ENCODE results near the gene INO80B.
"Not testable (repeated sequence)": the region's sequence is repeated elsewhere in the genome, so short reads cannot be mapped to it uniquely, and the experiment has no call there.

The INO80B gene

DNA sequence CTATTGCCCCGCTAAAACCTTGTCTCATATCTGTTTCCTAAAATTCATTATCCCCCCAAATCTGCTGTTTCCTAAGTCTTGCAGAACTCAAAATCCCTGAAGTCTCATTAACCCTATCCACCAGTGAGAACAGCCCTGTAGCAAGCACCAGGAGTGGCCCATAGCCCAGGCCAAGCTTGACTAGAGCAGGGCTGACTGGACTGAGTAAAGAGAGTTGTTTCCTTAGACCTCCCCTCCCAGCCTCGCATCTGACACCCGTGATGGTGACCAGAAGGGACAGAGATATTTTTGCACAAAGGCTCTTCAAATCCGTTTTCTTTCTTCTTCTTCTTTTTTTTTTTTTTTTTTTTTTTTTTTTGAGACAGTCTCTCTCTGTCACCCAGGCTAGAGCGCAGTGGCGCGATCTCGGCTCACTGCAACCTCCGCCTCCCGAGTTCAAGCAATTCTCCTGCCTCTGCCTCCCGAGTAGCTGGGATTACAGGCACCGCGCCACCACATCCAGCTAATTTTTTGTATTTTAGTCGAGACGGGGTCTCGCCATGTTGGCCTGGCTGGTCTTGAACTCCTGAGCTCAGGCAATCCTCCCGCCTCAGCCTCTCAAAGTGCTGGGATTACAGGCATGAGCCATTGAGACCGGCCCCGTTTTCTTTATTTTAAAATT lies 34.3 kb upstream of the INO80B start:
- DNase-seq, H3K9me3 Mint-ChIP-seq: not testable (repeated sequence)
- peaks cover 44% of the 10 kb centered on the region for H3K4me1 Mint-ChIP-seq
- H3K27ac Mint-ChIP-seq = peak overlapping the region; percentile 98
- peaks cover 34% of the 10 kb centered on the region for H3K27me3 Mint-ChIP-seq
- H3K36me3 Mint-ChIP-seq = peaks cover 15% of the 10 kb centered on the region
- CTCF ChIA-PET = interaction anchor here (0.7 to 1.9 kb wide), 5 partner anchors 19 to 167 kb away, joined by 3 to 6 read pairs (median 4); partner anchors contain the start of gene MOGS
- H3K4me3 Mint-ChIP-seq = peak overlapping the region; percentile 98

- peak within 1 kb of the TSS; percentile 98 for H3K27ac Mint-ChIP-seq
- H3K9me3 Mint-ChIP-seq = no peaks in the 10 kb centered on the region
- H3K4me1 Mint-ChIP-seq = peaks cover 38% of the 10 kb centered on the region
- H3K4me3 Mint-ChIP-seq = peak within 1 kb of the TSS; percentile 98
- H3K36me3 Mint-ChIP-seq = peaks cover 17% of the 10 kb centered on the region
- CTCF ChIA-PET = interaction anchor here (0.7 to 1.9 kb wide), 7 partner anchors 20 to 166 kb away, joined by 3 to 6 read pairs (median 4); partner anchors contain the start of genes INO80B and MOGS
- peaks cover 26% of the 10 kb centered on the region for H3K27me3 Mint-ChIP-seq
- peak; percentile 96 for DNase-seq
These were observed 33.5 kb upstream of the INO80B start, which contains the start of the genes C2orf81 and WDR54 for GRCh38 chr2:74421221-74421870. Gene C2orf81, minus strand, starts transcription at chr2:74421619. Its CDS starts 59 bp downstream, at chr2:74421560. Gene WDR54, plus strand, starts transcription at chr2:74421730. Its CDS starts 424 bp downstream, at chr2:74422154.

DNA sequence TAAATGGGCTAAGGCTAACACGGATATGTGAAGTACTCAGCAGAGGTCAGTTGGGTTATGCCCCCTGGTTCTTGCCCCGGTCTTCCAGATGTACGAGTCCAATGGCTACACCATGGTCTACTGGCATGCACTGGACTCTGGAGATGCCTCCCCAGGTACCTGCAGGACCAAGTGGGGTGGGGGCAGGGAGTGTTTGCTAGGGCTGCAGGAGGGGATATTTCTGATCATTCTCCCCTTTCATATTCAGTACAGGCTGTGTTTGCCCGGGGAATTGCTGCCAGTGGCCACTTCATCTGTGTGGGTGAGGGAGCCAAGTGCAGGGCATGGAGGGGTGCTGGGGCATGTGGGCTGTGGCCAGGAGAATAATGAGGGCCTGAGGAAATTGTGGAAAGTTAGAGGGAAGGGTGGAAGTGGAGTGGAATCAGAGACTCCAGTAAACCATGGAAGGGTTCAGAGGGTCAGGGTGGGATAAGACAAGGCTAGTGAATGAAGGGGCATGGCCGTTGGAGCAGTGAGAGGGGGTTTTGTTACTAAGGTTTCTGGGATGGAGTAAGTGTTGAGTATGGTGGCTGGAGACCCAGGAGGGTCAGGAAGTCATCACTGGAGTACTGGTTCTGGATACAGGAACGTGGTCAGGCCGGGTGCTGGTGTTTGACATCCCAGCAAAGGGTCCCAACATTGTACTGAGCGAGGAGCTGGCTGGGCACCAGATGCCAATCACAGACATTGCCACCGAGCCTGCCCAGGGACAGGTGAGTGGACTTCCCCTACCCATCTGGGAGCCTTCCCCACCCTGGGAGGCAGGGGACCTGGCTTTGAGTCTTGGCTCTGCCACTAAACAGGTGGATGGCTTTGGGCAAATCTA lies 31.4 kb upstream of the INO80B start:
- H3K4me3 Mint-ChIP-seq = peak overlapping the region; percentile 98
- peak overlapping the region; percentile 98 for H3K27ac Mint-ChIP-seq
- H3K36me3 Mint-ChIP-seq = peaks cover 17% of the 10 kb centered on the region
- CTCF ChIA-PET = no interaction called here
- H3K27me3 Mint-ChIP-seq = peaks cover 11% of the 10 kb centered on the region
- H3K9me3 Mint-ChIP-seq = no peaks in the 10 kb centered on the region
- DNase-seq = no peak
- peaks cover 31% of the 10 kb centered on the region for H3K4me1 Mint-ChIP-seq

DNA sequence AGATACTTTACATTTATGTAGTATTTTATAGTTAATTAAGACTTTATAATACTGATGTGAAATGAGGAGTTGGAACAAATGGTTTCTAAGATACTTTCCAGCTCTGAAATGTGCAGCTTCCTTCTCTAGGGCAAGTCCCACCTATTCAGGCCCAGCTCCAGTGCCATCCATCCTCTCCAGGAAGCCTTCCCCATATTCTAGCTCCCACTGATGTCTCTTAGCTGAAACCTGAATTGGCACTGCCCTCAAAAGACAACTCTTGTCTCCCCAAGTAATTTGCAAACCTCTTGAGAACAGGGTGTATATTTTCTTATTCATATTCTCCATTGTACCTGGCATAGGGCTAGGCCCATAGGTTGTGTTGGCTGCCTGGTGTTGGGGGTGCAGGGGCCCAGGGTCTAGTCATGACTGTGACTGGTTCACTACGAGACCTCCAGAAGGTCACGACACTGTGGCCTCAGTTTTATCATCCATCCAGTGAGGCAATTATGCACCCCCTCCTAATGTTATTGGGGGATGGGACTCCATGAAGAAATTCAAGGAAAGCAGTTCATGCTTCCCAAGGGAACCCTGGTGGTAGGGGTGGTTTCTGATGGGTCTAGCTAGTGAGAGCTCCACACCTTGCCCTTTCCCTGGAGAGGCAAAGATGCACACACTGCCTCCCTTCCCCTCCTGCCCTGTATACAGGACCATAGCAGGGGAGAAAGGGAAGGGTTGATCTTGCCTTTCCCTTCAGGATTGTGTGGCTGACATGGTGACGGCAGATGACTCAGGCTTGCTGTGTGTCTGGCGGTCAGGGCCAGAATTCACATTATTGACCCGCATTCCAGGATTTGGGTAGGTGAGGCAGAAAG lies 30.5 kb upstream of the INO80B start:
- H3K4me1 Mint-ChIP-seq = peaks cover 31% of the 10 kb centered on the region
- CTCF ChIA-PET = no interaction called here

GRCh38 chr2:74424995-74425406 lies 29.9 kb upstream of the INO80B start:
- DNase-seq = no peak
- Mint-ChIP-seq H3K4me1 (peaks cover 29% of the 10 kb centered on the region), H3K27ac (no peak overlapping the region), H3K4me3 (no peak overlapping the region), H3K27me3 (peaks cover 10% of the 10 kb centered on the region), H3K9me3 (no peaks in the 10 kb centered on the region), H3K36me3 (peaks cover 17% of the 10 kb centered on the region)
- CTCF ChIA-PET = interaction anchor here (0.7 to 1.1 kb wide), 2 partner anchors 14 to 273 kb away, joined by 3 read pairs; no protein-coding TSS in a partner anchor

More for the DNA sequence above, 30.5 kb upstream of the INO80B start:
- no peaks in the 10 kb centered on the region for H3K9me3 Mint-ChIP-seq
- peaks cover 10% of the 10 kb centered on the region for H3K27me3 Mint-ChIP-seq
- H3K36me3 Mint-ChIP-seq = peaks cover 17% of the 10 kb centered on the region
- peak overlapping the region; percentile 49 for H3K27ac Mint-ChIP-seq
- no peak overlapping the region for H3K4me3 Mint-ChIP-seq
- no peak for DNase-seq

DNA sequence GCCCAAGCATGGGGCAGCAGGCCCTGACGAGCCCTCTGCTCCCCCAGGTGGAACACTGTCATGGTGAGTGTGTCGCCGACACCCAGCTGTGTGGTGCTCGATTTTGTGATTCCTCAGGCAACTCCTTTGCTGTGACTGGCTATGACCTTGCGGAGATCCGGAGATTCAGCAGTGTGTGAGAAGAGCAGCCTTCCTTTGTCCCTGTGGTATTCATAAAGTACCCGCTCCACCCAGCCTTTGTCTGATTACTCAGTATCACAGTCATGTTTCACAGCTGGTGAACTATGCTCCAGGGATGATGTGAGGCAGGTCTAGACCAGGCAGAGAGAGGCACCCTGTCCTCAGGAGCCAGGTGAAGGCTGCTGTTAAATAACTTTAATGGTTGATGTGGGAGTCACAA lies 29.4 kb upstream of the INO80B start:
- H3K4me3 Mint-ChIP-seq = no peak overlapping the region
- no peaks in the 10 kb centered on the region for H3K9me3 Mint-ChIP-seq
- no peak overlapping the region for H3K27ac Mint-ChIP-seq
- H3K4me1 Mint-ChIP-seq = peaks cover 24% of the 10 kb centered on the region
- DNase-seq = no peak
- CTCF ChIA-PET = interaction anchor here (0.7 to 1.1 kb wide), 2 partner anchors 13 to 274 kb away, joined by 3 read pairs; no protein-coding TSS in a partner anchor
- H3K36me3 Mint-ChIP-seq = peaks cover 17% of the 10 kb centered on the region
- H3K27me3 Mint-ChIP-seq = peaks cover 10% of the 10 kb centered on the region

GRCh38 chr2:74426181-74426758 lies 28.6 kb upstream of the INO80B start:
- CTCF ChIA-PET = interaction anchor here (1.1 kb wide), 1 partner anchor 12 kb away, joined by 3 read pairs; no protein-coding TSS in a partner anchor

GRCh38 chr2:74427551-74427950 lies 27.3 kb upstream of the INO80B start:
- Mint-ChIP-seq H3K9me3 (no peaks in the 10 kb centered on the region), H3K27me3 (peaks cover 8% of the 10 kb centered on the region), H3K27ac (no peak overlapping the region), H3K4me3 (no peak overlapping the region), H3K4me1 (peaks cover 13% of the 10 kb centered on the region), H3K36me3 (peaks cover 17% of the 10 kb centered on the region)
- DNase-seq = no peak
- CTCF ChIA-PET = no interaction called here

More at GRCh38 chr2:74426181-74426758, 28.6 kb upstream of the INO80B start:
- Mint-ChIP-seq H3K27ac (no peak overlapping the region), H3K27me3 (peaks cover 9% of the 10 kb centered on the region), H3K9me3 (no peaks in the 10 kb centered on the region), H3K4me3 (no peak overlapping the region), H3K36me3 (peaks cover 17% of the 10 kb centered on the region), H3K4me1 (peaks cover 20% of the 10 kb centered on the region)
- no peak for DNase-seq

- CTCF ChIA-PET = interaction anchor here (1.5 kb wide), 1 partner anchor 11 kb away, joined by 4 read pairs; no protein-coding TSS in a partner anchor
- peaks cover 9% of the 10 kb centered on the region for H3K27me3 Mint-ChIP-seq
- DNase-seq = no peak
These were observed 26.2 kb upstream of the INO80B start for GRCh38 chr2:74428675-74429074.

DNA sequence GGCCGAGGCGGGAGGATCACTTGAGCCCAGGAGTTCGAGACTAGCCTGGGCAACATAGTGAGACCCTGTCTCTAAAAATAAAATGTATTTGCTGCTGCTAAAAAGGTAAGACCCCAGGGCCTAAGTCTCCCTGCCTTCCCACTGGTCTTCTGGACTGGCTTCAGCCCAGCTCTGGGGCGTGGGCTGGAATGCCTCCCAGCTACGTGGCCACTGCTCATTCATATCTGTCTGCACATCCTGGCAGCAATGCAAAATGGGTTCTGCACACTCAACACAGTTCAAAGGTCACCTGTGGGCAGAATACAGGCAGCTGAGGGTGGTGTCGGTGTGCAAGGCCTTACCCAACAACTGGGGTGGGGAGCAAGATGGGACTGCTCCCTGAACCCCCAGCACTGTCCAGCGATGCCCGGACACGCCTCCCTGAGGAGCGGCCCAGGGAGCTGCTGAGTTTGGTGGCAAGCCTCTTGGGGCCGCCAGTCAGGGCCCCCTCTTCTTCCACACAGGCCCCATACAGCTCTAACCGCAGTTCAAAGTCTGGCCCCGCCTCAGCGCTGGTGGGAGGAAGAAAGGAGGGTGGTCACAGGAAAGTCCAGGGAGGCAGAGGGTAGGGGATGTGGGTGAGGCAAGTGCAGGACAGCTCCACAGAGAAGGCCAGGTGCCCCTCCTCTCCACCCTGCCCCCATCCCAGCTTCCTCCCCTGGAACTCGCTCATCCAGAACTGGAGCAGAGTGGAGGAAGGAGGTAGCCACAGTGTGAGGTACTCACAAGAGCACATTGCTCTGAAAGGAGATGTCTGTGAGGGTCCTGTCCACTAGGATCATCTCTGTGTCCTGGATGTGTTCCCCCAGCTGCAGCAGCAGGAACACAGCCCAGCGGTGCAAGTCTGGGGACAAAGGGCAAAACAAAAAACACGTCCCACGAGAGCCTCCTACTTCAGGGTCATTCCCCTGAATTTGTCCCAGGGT lies 25.1 kb upstream of the INO80B start:
- H3K9me3 Mint-ChIP-seq = no peaks in the 10 kb centered on the region
- H3K27ac Mint-ChIP-seq = no peak overlapping the region
- no peak for DNase-seq
- no peak overlapping the region for H3K4me3 Mint-ChIP-seq
- H3K4me1 Mint-ChIP-seq = no peaks in the 10 kb centered on the region
- H3K36me3 Mint-ChIP-seq = peaks cover 6% of the 10 kb centered on the region
- CTCF ChIA-PET = interaction anchor here (1.5 kb wide), 1 partner anchor 10 kb away, joined by 4 read pairs; no protein-coding TSS in a partner anchor
- H3K27me3 Mint-ChIP-seq = peaks cover 9% of the 10 kb centered on the region

More at GRCh38 chr2:74428675-74429074, 26.2 kb upstream of the INO80B start:
- H3K4me1 Mint-ChIP-seq = peaks cover 1% of the 10 kb centered on the region
- H3K36me3 Mint-ChIP-seq = peaks cover 14% of the 10 kb centered on the region
- H3K27ac Mint-ChIP-seq = no peak overlapping the region
- H3K9me3 Mint-ChIP-seq = no peaks in the 10 kb centered on the region
- no peak overlapping the region for H3K4me3 Mint-ChIP-seq

DNA sequence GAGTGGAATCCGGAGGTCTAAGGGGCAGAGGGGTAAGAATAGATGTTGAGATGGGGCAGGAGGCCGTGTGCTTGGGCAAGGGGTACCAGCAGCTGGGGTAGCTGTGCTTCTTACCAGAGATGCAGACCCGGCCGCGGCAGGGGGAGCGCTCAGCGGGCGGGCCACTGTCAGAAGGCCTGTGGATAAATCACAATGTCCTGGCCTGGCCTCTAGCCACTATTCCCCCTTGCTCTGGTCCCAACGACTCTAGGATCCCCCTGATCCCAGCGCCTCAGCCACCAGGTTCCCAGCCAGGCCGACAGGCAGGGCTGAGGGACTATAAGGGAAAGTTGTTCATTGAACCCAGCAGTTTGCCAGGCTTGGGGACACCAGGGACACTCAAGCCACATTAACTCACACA lies 24.4 kb upstream of the INO80B start:
- no peak overlapping the region for H3K27ac Mint-ChIP-seq
- H3K4me1 Mint-ChIP-seq = no peaks in the 10 kb centered on the region
- DNase-seq = no peak
- H3K9me3 Mint-ChIP-seq = no peaks in the 10 kb centered on the region
- peaks cover 9% of the 10 kb centered on the region for H3K27me3 Mint-ChIP-seq
- peaks cover 3% of the 10 kb centered on the region for H3K36me3 Mint-ChIP-seq
- CTCF ChIA-PET = no interaction called here
- H3K4me3 Mint-ChIP-seq = no peak overlapping the region

Data from activated naive CD4-positive, alpha-beta T cell treated with anti-CD3 and anti-CD28 coated beads, Interleukin-2, amount 10 ng/mL, durations not matched to agents 7 days and 5 days (primary cell).